ENCODE measurements around the gene SLC33A1.
A peak's percentile ranks its signal among the peaks of the same experiment; 100 is the strongest.

DNA sequence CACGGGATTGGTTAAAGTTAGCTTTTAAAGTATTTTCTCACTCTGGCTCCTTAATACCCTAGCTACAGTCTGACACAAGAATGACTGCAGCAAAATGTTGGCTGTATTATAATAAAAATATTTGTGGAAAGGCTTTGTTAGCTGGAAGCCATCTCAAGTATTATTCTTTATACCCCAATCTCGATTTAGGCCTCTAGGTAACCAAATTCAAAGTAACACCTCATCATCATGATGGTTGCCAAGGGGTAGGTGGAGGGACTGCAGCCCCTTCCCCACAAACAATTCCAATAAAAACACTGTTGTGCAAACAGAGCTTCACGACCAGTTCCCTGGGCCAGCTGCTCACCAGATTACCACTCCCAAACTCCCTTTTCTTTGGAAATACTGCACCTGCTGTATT is 15.5 kb upstream of the SLC33A1 start:
- TF ChIP-seq POLR2AphosphoS5 (IDR thresholded peaks at IDR 0.05) (no peak), CTCF (IDR thresholded peaks at IDR 0.05) (peak in 2 of 5 experiments; percentile 14 to 26), POLR2A (IDR thresholded peaks at IDR 0.05) (no peak)

Measured in transverse colon (tissue), 4 donors.